Lower lobe of right lung (tissue), 2 donors: ENCODE measurements around the gene SMG9. TPM values are rescaled to one million over a fixed set of nuclear protein-coding genes. Genes with fewer than 3 reads are reported as not detected.

Experiments used
- ATAC-seq, 2 donors: fragments of 200-7000 bp; cut with Tn5 transposase; one replicate each; pipeline ENCODE4 v1.9.1; 2020 to 2022; ENCODE audit warnings: mild to moderate bottlenecking in 2 of 2, moderate library complexity in 2 of 2
- DNase-seq: peaks from one replicate; pipeline ENCODE4 v3.0.0-alpha.2; 2020
- H3K27ac ChIP-seq: fragments of 200-600 bp; one replicate; pipeline ENCODE4 v1.8.0; 2022
- H3K27me3 ChIP-seq: fragments of 200-600 bp; one replicate; pipeline ENCODE4 v1.8.0; 2022; ENCODE audit warnings: low read depth
- H3K36me3 ChIP-seq: fragments of 200-600 bp; one replicate; pipeline ENCODE4 v1.8.0; 2022; ENCODE audit warnings: mild to moderate bottlenecking
- H3K4me1 ChIP-seq: fragments of 200-600 bp; one replicate; pipeline ENCODE4 v1.8.0; 2022
- H3K4me3 ChIP-seq: fragments of 200-600 bp; one replicate; pipeline ENCODE4 v1.8.0; 2022; ENCODE audit warnings: mild to moderate bottlenecking
- H3K9me3 ChIP-seq: fragments of 200-600 bp; one replicate; pipeline ENCODE4 v1.8.0; 2022
- intact Hi-C: fragments of 100-400 bp; cut with DNase I; formaldehyde crosslinking; loops from one replicate; pipeline ENCODE4 v1.11.0; 2022
- total RNA-seq: library from RNA; stranded (reverse); fragmentation: NEBNext Ultra II Directional; extraction: Animal tissue kit (Norgen Biotek cat#: 25700); gene quantifications from one replicate; pipeline ENCODE4 v1.2.1, GENCODE V29; 2021
- TF ChIP-seq, protein P1 (sequence below): fragments of 200-600 bp; IDR thresholded peaks from one replicate; pipeline ENCODE4 v1.8.0; 2022; ENCODE audit warnings: antibody characterized with exemption, mild to moderate bottlenecking
- donor health status: DM: no; HTN: yes; CAD: no; lungs with severe emphysema.

SMG9 gene
- total RNA-seq, 1 donor from 2014 or later, result 47.3 TPM

DNA sequence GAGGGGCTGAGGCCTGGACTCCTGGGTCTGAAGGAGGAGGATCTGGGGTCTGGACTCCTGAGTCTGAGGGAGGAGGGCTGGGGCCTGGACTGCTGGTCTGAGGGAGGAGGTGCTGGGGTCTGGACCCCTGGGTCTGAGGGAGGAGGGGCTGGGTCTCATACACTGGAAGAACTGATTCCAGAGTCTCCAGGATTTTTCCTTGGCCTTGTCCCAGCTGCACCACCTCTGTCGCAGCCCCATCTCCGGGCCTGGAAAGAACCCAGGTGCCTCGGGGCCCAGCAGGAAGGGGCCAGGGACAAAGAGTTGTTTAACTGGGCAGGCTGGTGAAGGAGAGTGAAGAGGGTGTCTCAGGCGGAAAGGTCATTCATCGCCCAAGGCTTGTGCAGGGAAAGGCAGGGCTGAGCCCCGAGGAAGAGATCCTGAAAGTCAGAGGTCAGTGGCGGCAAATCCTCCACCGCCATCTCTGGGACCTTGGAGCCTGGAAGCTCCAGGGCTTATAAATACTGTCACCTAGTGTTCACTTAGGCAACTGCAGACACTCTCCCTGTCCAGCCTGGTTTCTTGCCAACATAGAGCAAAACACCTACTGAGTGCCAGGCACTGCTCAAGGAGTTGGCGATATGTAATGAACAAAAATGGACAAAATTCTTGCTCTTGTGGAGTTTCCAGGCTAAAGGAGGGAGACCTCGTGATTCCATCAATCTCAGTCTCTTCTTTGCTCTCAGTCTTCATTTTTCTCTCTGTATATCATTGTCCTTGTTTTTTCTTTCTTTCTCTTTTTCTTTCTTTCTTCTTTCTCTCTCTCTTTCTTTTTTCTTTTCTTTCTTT lies 30.4 kb upstream of the SMG9 start:
- Histone ChIP-seq H3K4me3 (no peak overlapping the region), H3K36me3 (no peaks in the 10 kb centered on the region), H3K27ac (no peak overlapping the region), H3K27me3 (peaks cover 6% of the 10 kb centered on the region), H3K4me1 (peaks cover 4% of the 10 kb centered on the region), H3K9me3 (no peaks in the 10 kb centered on the region)
- TF ChIP-seq, protein P1, sequence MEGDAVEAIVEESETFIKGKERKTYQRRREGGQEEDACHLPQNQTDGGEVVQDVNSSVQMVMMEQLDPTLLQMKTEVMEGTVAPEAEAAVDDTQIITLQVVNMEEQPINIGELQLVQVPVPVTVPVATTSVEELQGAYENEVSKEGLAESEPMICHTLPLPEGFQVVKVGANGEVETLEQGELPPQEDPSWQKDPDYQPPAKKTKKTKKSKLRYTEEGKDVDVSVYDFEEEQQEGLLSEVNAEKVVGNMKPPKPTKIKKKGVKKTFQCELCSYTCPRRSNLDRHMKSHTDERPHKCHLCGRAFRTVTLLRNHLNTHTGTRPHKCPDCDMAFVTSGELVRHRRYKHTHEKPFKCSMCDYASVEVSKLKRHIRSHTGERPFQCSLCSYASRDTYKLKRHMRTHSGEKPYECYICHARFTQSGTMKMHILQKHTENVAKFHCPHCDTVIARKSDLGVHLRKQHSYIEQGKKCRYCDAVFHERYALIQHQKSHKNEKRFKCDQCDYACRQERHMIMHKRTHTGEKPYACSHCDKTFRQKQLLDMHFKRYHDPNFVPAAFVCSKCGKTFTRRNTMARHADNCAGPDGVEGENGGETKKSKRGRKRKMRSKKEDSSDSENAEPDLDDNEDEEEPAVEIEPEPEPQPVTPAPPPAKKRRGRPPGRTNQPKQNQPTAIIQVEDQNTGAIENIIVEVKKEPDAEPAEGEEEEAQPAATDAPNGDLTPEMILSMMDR, result peak; percentile 98
- peak; percentile 85 to 89 for ATAC-seq
- intact Hi-C loops, result no loop called here
- peak; percentile 71 for DNase-seq

- Histone ChIP-seq H3K4me1 (peaks cover 12% of the 10 kb centered on the region), H3K4me3 (no peak overlapping the region), H3K27me3 (peaks cover 6% of the 10 kb centered on the region), H3K9me3 (no peaks in the 10 kb centered on the region), H3K27ac (no peak overlapping the region), H3K36me3 (no peaks in the 10 kb centered on the region)
- DNase-seq (no peak), ATAC-seq (peak; percentile 53 to 54)
- TF ChIP-seq, protein P1, result no peak
- intact Hi-C loops, result no loop called here
Observed at GRCh38 chr19:43784241-43784980, 29.6 kb upstream of the SMG9 start.

GRCh38 chr19:43783636-43784035 lies 28.9 kb upstream of the SMG9 start:
- DNase-seq (no peak), ATAC-seq (no peak)
- Histone ChIP-seq H3K4me3 (no peak overlapping the region), H3K4me1 (peaks cover 19% of the 10 kb centered on the region), H3K27me3 (peaks cover 6% of the 10 kb centered on the region), H3K27ac (no peak overlapping the region), H3K9me3 (no peaks in the 10 kb centered on the region), H3K36me3 (no peaks in the 10 kb centered on the region)
- intact Hi-C loops, result no loop called here
- TF ChIP-seq, protein P1, result no peak

- H3K4me3 ChIP-seq, result no peak overlapping the region
- no peak overlapping the region for H3K27ac ChIP-seq
- ATAC-seq, result peak in 1 of 2 donors; percentile 5
Observed at GRCh38 chr19:43782689-43783231, 28.0 kb upstream of the SMG9 start.

DNA sequence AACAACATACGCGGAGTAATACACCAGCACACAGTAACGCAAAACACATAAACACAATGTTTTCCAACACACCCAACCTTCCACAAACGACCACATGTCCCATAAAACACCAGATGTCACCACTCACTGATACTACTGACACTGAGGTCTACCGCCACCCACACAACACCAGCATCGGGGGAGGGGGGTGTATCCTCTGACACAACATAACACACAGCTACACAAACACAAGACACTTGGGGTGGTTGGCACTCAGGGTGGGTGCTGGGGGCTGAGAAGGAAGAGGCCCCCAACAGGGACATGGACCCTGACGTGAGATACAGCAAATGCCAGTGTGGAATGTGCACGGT lies 27.5 kb upstream of the SMG9 start:
- peaks cover 6% of the 10 kb centered on the region for H3K27me3 ChIP-seq
- no peak overlapping the region for H3K27ac ChIP-seq
- H3K9me3 ChIP-seq, result no peaks in the 10 kb centered on the region
- peaks cover 33% of the 10 kb centered on the region for H3K4me1 ChIP-seq
- no peak for DNase-seq
- intact Hi-C loops, result no loop called here
- H3K36me3 ChIP-seq, result no peaks in the 10 kb centered on the region
- no peak overlapping the region for H3K4me3 ChIP-seq
- ATAC-seq, result no peak
- TF ChIP-seq, protein P1, result no peak

More at GRCh38 chr19:43782689-43783231, 28.0 kb upstream of the SMG9 start:
- DNase-seq, result no peak
- intact Hi-C loops, result no loop called here
- peaks cover 28% of the 10 kb centered on the region for H3K4me1 ChIP-seq
- peaks cover 6% of the 10 kb centered on the region for H3K27me3 ChIP-seq
- H3K9me3 ChIP-seq, result no peaks in the 10 kb centered on the region
- H3K36me3 ChIP-seq, result no peaks in the 10 kb centered on the region
- TF ChIP-seq, protein P1, result no peak
